ENCODE results near the gene PGF.

DNA sequence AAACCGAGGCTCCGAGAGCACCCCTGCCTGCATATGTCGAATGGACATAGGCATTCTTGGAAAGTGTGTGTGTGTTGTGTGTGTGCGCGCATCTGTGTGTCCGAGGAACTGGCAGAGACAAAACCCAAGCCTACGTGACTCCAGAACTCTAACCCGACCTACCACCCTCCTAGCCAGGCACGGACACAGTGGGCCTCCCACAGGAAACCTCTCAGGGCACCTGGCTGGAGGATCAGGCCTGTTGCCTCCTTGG, 556 bp upstream of the PGF start:
- TF ChIP-seq, protein P1, sequence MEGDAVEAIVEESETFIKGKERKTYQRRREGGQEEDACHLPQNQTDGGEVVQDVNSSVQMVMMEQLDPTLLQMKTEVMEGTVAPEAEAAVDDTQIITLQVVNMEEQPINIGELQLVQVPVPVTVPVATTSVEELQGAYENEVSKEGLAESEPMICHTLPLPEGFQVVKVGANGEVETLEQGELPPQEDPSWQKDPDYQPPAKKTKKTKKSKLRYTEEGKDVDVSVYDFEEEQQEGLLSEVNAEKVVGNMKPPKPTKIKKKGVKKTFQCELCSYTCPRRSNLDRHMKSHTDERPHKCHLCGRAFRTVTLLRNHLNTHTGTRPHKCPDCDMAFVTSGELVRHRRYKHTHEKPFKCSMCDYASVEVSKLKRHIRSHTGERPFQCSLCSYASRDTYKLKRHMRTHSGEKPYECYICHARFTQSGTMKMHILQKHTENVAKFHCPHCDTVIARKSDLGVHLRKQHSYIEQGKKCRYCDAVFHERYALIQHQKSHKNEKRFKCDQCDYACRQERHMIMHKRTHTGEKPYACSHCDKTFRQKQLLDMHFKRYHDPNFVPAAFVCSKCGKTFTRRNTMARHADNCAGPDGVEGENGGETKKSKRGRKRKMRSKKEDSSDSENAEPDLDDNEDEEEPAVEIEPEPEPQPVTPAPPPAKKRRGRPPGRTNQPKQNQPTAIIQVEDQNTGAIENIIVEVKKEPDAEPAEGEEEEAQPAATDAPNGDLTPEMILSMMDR (IDR thresholded peaks at IDR 0.05; ENCODE audit: low read depth, low read length, missing input control) = no peak
- TF ChIP-seq RAD21 (IDR thresholded peaks at IDR 0.05) = no peak
- TF ChIP-seq YY1 (IDR thresholded peaks at IDR 0.05) = no peak

Measured in liver (tissue), 3 donors.